NK-92 (cell line): ENCODE measurements around the gene ACER3.
"Not testable (repeated sequence)": the region's sequence is repeated elsewhere in the genome, so short reads cannot be mapped to it uniquely, and the experiment has no call there.

ENCODE experiments used
- DNase-seq: peaks from one replicate; lab custom pipeline; 2025; ENCODE audit not compliant: unreplicated experiment; lab: John Stamatoyannopoulos, UW

ACER3 gene

GRCh38 chr11:76872959-76873827 lies 12.5 kb downstream of the ACER3 start:
- DNase-seq, result no peak

- no peak for DNase-seq
Measured at GRCh38 chr11:76878014-76878413, 17.3 kb downstream of the ACER3 start.

DNA sequence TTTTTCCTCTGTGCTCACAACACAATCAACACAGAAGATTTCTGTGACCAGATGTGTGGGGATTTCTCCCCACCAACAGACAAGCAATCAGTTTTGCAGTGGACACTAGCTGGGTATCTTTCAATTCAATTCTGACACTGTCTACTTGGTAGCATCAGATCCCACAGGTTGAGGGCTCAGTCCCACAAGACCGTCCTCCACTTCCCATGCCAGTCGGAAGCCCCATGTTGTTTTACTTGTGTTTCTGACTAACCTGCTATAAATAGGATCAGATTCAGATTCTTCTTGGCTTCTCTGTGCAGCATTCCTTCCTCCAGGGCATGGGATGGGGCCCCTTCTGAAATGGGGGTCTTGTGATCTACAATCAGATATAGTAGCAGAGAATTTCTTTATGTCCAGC lies 19.6 kb downstream of the ACER3 start:
- DNase-seq, result no peak

DNA sequence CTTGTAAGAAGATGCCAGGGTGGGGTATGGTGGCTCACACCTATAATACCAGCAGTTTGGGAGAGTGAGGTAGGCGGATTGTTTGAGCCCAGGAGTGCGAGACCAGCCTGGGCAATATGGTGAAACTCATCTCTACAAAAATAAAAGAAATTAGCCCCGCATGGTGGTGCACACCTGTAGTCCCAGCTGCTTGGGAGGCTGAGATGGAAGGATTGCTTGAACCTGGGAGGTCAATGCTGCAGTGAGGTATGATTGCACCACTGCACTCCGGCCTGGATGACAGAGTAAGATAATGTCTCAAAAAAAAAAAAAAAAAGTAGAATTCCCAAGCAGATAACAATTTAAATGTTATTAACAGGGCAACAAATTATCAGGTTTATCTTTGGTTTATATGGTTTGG lies 20.2 kb downstream of the ACER3 start:
- DNase-seq, result no peak

- DNase-seq, result no peak
Measured at GRCh38 chr11:76885390-76886097, 24.8 kb downstream of the ACER3 start.

GRCh38 chr11:76888989-76889388 lies 28.3 kb downstream of the ACER3 start:
- no peak for DNase-seq

DNA sequence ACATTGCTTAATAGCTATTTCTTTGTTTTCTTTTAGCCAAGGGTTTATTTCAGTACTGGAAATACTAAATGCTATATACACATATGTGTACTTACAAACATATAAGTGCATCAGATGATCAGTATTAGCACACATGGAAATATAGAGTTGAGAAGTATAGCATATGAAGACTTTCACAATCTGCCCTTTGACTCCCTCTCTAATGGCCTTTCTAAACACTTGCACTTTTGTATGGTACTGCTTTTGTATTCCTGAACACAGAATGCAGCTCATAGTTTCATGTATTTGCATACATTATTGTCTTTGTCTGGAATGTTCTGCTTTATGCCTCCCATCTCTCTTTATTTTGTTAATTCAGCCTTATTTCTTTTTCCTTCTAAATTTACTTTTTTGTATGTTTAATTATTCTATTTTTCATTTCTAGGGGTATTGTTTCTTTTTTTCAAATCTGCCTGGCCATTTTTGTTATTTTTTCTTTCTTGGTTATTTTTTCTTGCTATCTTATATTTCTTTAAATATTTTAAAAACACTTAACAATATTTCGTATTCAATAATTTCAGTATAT lies 28.8 kb downstream of the ACER3 start:
- no peak for DNase-seq

- no peak for DNase-seq
Measured at GRCh38 chr11:76890329-76890728, 29.6 kb downstream of the ACER3 start.

- no peak for DNase-seq
Measured at GRCh38 chr11:76891285-76891684, 30.6 kb downstream of the ACER3 start.

GRCh38 chr11:76891793-76892192 lies 31.1 kb downstream of the ACER3 start:
- DNase-seq, result no peak

GRCh38 chr11:76892306-76892705 lies 31.6 kb downstream of the ACER3 start:
- DNase-seq, result no peak

DNA sequence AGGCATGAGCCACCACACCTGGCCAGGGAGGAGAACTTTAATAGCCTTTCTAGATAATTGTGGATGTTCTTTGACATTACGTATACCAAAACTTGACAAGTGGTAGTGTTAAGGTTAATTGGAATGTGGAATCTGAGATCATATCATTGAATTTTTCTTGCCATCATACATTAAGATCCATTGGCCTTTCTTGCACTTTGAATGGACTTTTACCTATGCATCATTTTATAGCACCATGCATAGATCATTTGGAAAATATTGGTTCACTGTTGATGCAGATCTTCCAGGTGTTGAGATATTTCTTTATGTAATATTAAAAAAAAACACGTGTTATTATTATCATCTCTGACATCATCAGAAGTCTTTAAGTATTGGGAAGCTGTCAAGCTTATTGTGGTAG lies 36.5 kb downstream of the ACER3 start:
- no peak for DNase-seq

DNA sequence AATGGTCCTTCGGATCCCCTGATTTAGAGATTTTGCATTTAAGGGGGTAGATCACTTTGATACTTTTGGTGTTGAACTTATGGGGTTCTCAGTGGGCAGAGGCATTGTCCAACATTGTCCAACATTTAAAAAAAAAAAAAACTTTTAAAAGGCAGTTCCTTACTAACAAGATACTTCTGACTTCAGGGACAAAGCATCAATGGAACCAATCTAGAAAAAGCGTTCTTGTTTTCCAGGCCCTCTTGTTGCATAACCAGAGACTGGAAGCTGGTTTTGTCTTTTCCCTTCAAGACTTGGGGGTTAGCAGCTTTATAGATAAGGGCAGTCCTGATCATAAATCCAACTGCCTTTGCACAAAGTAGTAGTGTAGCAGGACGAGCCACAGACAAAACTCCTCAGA lies 40.4 kb downstream of the ACER3 start:
- DNase-seq, result no peak

DNA sequence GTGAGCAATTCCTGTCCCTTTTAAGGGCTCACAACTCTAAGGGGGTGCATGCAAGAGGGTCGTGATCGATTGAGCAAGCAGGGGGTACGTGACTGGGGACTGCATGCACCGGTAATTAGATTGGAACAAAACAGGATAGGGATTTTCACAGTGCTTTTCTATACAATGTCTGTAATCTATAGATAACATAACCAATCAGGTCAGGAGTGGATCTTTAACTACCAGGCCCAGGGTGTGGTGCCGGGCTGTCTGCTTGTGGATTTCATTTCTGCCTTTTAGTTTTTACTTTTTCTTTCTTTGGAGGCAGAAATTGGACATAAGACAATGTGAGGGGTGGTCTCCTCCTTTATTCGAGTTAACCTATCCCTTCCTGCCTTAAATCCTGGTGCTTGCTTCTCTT lies 40.9 kb downstream of the ACER3 start:
- not testable (repeated sequence) for DNase-seq

- DNase-seq, result no peak
Measured at GRCh38 chr11:76902121-76903014, 41.6 kb downstream of the ACER3 start.

DNA sequence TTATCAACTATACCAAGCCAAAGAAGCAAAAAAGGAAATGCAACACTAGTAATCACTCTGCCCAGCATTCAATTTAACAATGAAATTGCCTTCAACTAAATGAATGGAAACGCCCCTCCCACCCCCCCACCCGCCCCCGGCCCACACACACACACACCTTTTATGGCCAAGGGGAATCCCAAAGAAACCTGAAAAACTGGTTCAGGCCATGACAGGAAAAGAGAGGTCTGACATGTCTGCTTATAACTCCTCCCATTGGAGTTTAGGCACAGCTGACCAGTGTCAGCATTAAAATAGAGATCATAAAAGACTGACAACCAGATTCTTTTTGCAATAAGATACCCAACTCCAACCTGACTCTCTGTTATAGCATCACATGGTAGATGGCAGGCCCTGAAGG lies 42.6 kb downstream of the ACER3 start:
- no peak for DNase-seq

DNA sequence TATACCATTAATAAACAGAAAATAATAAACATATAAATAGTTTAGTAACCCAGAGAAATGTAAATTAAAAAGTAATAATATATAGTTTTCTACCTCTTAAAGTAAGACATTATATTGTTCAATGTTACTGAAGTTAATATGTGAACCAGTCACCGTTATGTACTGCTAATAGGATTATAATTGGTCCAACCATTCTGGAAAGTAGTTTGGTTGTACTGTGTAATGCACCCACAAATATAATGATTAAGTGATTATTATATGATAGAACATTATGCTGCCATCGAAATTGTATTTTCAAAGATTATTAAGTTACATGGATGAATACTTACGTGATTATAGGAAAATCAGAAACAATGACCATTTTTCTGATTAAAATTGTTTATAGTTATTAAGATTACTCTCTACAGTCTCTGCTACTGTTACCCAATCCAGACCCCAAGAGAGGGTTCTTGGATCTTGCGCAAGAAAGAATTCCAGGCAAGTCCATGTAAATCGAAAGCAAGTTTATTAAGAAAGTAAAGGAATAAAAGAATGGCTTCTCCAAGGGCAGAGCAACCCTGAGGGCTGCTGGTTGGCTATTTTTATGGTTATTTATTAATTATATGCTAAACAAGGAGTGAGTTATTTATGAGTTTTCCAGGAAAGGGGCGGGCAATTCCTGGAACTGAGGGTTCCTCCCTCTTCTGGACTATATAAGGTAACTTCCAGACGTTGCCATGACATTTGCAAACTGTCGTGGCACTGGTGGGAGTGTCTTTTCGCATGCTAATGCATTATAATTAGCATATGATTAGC lies 50.1 kb downstream of the ACER3 start:
- no peak for DNase-seq

DNA sequence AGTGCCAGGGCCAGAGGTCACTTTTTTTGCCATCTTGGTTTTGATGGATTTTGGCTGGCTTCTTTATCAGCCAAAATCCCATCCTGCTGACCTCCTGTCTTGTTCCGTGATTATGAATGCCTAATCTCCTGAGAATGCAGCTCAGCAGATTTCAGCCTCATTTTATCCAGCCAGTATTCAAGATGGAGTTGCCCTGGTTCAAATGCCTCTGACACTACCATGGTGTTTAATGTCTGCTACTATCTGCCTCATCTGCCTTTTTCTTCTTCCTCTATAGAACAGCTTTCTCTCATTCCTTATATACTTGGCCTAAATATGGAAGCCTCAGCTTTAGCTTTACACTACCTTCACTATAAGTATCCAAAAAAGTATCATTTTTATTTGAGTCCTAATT lies 50.7 kb downstream of the ACER3 start:
- DNase-seq, result no peak

DNA sequence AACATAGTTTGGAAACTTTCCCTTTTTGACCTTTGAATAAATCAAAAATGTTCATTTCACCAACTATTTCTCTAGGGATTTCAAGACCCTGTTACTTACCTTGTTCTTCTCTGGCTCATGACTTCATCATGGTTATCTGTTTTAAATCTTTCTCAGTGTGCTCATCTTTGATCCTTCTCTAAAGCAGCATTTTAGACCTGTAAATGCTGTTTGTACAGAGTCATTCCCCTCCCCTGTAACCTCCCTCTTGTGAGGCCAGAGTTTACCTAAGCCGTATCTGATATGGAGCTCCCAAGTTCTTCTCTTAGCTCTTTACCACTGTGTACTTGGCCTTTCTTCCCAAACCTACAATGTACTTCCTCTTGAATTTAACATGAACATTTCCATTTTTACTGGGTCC lies 56.0 kb downstream of the ACER3 start:
- DNase-seq, result no peak

- no peak for DNase-seq
Measured at GRCh38 chr11:76918941-76919386, 58.2 kb downstream of the ACER3 start.
